Liver (tissue), 3 donors: Measurements from ENCODE around the gene LAMB4.

Source experiments
- GABPA ChIP-seq, 2 donors: IDR thresholded peaks in 1 of 2; conservative IDR thresholded peaks in 1 of 2; 2 replicates each; pipeline ENCODE4 v1.6.1; 2016; ENCODE audit warnings: antibody characterized with exemption in 2 of 2, mild to moderate bottlenecking in 1 of 2, moderate library complexity in 1 of 2
- JUND ChIP-seq, 2 donors: IDR thresholded peaks; 2 replicates each; pipeline ENCODE4 v1.6.1; 2016; ENCODE audit warnings: antibody characterized with exemption in 2 of 2
- RAD21 ChIP-seq, 2 donors: IDR thresholded peaks; 2 replicates each; pipeline ENCODE4 v1.6.1; 2016; ENCODE audit warnings: antibody characterized with exemption in 2 of 2, mild to moderate bottlenecking in 2 of 2
- RXRA ChIP-seq, 2 donors: IDR thresholded peaks; 2 replicates each; pipeline ENCODE4 v1.6.1; 2017 to 2018; ENCODE audit warnings: antibody characterized with exemption in 2 of 2, mild to moderate bottlenecking in 1 of 2
- SP1 ChIP-seq: IDR thresholded peaks from 2 replicates; pipeline ENCODE4 v1.6.1; 2018; ENCODE audit warnings: antibody characterized with exemption, mild to moderate bottlenecking
- TAF1 ChIP-seq: conservative IDR thresholded peaks from 2 replicates; pipeline ENCODE4 v1.6.1; 2016; ENCODE audit warnings: antibody characterized with exemption, mild to moderate bottlenecking
- YY1 ChIP-seq: IDR thresholded peaks from 2 replicates; pipeline ENCODE4 v1.6.1; 2016; ENCODE audit warnings: antibody characterized with exemption, mild to moderate bottlenecking
- TF ChIP-seq, protein P1 (sequence below): fragments of 150-350 bp; IDR thresholded peaks from 2 replicates; pipeline ENCODE4 v1.5.1; 2017; ENCODE audit warnings: improper control_type of control experiment, low read depth, low read length; ENCODE audit not compliant: missing input control
- TF ChIP-seq, protein P2 (sequence below): IDR thresholded peaks from 2 replicates; pipeline ENCODE4 v1.6.1; 2016; ENCODE audit warnings: antibody characterized with exemption
- TF ChIP-seq, protein P3 (sequence below): IDR thresholded peaks from 2 replicates; pipeline ENCODE4 v1.6.1; 2016; ENCODE audit warnings: antibody characterized with exemption, mild to moderate bottlenecking
- donor health status: healthy.
- donor health status: healthy.

DNA sequence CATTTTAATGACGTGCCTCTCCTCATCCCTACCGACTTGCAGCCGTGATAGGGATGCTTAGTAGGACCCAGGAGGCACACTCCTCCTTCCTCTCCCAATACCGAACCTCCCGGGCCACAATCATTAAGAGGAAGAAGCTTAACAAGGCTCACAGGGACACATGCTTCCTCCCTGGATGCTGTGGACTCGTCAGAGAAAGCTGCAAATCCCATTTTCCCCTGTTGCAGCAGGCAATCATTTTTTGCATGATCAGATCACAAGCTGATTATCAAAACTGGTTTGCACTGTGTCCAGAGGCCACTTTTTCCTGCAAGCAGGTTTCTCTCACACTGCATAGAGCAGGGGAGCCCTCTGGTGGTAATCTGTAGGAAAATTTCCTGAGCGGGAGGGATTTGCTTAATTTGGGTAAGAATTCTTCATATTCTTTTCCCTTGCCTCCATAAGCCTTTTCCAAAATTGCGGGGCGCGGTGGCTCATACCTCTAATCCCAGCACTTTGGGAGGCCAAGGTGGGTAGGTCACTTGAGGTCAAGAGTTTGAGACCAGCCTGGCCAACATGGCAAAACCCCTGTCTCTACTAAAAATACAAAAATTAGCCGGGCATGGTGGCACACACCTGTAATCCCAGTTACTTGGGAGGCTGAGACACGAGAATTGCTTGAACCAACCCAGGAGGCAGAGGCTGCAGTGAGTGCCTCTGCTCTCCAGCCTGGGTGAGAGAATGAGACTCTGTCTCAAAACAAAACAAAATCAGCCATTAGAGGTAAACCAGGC, 16.1 kb upstream of the LAMB4 start:
- TF ChIP-seq, protein P1, sequence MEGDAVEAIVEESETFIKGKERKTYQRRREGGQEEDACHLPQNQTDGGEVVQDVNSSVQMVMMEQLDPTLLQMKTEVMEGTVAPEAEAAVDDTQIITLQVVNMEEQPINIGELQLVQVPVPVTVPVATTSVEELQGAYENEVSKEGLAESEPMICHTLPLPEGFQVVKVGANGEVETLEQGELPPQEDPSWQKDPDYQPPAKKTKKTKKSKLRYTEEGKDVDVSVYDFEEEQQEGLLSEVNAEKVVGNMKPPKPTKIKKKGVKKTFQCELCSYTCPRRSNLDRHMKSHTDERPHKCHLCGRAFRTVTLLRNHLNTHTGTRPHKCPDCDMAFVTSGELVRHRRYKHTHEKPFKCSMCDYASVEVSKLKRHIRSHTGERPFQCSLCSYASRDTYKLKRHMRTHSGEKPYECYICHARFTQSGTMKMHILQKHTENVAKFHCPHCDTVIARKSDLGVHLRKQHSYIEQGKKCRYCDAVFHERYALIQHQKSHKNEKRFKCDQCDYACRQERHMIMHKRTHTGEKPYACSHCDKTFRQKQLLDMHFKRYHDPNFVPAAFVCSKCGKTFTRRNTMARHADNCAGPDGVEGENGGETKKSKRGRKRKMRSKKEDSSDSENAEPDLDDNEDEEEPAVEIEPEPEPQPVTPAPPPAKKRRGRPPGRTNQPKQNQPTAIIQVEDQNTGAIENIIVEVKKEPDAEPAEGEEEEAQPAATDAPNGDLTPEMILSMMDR: peak; percentile 92
- TF ChIP-seq RAD21 (IDR thresholded peaks at IDR 0.05): peak; percentile 99
- no peak for TF ChIP-seq JUND (IDR thresholded peaks at IDR 0.05)
- TF ChIP-seq SP1: no peak
- no peak for TF ChIP-seq TAF1
- TF ChIP-seq, protein P2, sequence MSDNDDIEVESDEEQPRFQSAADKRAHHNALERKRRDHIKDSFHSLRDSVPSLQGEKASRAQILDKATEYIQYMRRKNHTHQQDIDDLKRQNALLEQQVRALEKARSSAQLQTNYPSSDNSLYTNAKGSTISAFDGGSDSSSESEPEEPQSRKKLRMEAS: no peak
- TF ChIP-seq, protein P3, sequence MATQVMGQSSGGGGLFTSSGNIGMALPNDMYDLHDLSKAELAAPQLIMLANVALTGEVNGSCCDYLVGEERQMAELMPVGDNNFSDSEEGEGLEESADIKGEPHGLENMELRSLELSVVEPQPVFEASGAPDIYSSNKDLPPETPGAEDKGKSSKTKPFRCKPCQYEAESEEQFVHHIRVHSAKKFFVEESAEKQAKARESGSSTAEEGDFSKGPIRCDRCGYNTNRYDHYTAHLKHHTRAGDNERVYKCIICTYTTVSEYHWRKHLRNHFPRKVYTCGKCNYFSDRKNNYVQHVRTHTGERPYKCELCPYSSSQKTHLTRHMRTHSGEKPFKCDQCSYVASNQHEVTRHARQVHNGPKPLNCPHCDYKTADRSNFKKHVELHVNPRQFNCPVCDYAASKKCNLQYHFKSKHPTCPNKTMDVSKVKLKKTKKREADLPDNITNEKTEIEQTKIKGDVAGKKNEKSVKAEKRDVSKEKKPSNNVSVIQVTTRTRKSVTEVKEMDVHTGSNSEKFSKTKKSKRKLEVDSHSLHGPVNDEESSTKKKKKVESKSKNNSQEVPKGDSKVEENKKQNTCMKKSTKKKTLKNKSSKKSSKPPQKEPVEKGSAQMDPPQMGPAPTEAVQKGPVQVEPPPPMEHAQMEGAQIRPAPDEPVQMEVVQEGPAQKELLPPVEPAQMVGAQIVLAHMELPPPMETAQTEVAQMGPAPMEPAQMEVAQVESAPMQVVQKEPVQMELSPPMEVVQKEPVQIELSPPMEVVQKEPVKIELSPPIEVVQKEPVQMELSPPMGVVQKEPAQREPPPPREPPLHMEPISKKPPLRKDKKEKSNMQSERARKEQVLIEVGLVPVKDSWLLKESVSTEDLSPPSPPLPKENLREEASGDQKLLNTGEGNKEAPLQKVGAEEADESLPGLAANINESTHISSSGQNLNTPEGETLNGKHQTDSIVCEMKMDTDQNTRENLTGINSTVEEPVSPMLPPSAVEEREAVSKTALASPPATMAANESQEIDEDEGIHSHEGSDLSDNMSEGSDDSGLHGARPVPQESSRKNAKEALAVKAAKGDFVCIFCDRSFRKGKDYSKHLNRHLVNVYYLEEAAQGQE: no peak
- TF ChIP-seq RXRA (IDR thresholded peaks at IDR 0.05): no peak
- TF ChIP-seq YY1: no peak
- TF ChIP-seq GABPA (IDR thresholded peaks at IDR 0.05 in 1 of 2, conservative IDR thresholded peaks at IDR 0.05 in 1 of 2): no peak
